Nephron (organoid): ENCODE data around the gene BTNL9.

Experiments used
- H3K27ac Mint-ChIP-seq, 3 experiments: 2 replicates each; pipeline ENCODE4 v1.8.0; 2020; ENCODE audit warnings: mixed read lengths in 3 of 3, mild to moderate bottlenecking in 2 of 3, moderate library complexity in 1 of 3
- H3K27me3 Mint-ChIP-seq: 2 replicates; pipeline ENCODE4 v1.8.0; 2021; ENCODE audit warnings: low read depth, mild to moderate bottlenecking, moderate library complexity, mixed read lengths
- H3K36me3 Mint-ChIP-seq: 2 replicates; pipeline ENCODE4 v1.8.0; 2020; ENCODE audit warnings: low read depth, mixed read lengths
- H3K4me1 Mint-ChIP-seq: 2 replicates; pipeline ENCODE4 v1.8.0; 2020; ENCODE audit warnings: mixed read lengths
- H3K4me3 Mint-ChIP-seq, 3 experiments: 2 replicates each; pipeline ENCODE4 v1.8.0; 2020; ENCODE audit warnings: mild to moderate bottlenecking in 3 of 3, mixed read lengths in 3 of 3, moderate library complexity in 2 of 3
- H3K9me3 Mint-ChIP-seq: 2 replicates; pipeline ENCODE4 v1.8.0; 2020; ENCODE audit warnings: mixed read lengths
- CTCF ChIP-seq, 3 experiments: fragments of 200-600 bp; sonication (generic); IDR thresholded peaks; one replicate each; pipeline ENCODE4 v1.5.0; 2021; ENCODE audit warnings: antibody characterized with exemption in 3 of 3; ENCODE audit not compliant: unreplicated experiment in 3 of 3

The BTNL9 gene

DNA sequence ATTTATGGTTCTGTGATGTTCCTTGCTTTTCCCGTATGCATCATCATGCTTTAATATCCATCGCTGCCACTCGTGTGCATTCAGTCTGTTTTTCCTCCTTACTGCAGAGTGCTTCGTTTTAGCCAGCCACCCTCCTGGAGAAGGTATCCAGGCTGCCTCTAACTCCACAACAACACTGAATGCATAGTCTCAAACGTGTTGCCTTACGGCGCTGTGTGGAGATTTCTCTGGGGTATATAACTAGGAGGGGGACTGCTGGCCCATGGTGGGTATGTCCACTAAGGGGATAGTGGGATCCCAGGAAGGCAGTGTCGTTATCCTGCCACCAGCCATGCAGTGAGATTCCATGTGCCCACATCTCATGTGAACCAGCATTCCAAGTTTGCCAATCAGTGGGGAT, 16.4 kb downstream of the BTNL9 start:
- H3K36me3 Mint-ChIP-seq = no peaks in the 10 kb centered on the region
- H3K9me3 Mint-ChIP-seq = peaks cover 2% of the 10 kb centered on the region
- H3K4me1 Mint-ChIP-seq = peaks cover 21% of the 10 kb centered on the region
- no peak for TF ChIP-seq CTCF (IDR thresholded peaks at IDR 0.05; ENCODE audit: unreplicated experiment in 3 of 3)
- H3K27ac Mint-ChIP-seq = no peak overlapping the region
- peak overlapping the region in 1 of 3 experiments; percentile 60 for H3K4me3 Mint-ChIP-seq
- peaks cover 97% of the 10 kb centered on the region for H3K27me3 Mint-ChIP-seq

- Mint-ChIP-seq H3K36me3 (peaks cover 5% of the 10 kb centered on the region), H3K27me3 (peaks cover 97% of the 10 kb centered on the region), H3K9me3 (peaks cover 10% of the 10 kb centered on the region), H3K27ac (no peak overlapping the region), H3K4me3 (no peak overlapping the region), H3K4me1 (peaks cover 12% of the 10 kb centered on the region)
- no peak for TF ChIP-seq CTCF (IDR thresholded peaks at IDR 0.05; ENCODE audit: unreplicated experiment in 3 of 3)
Measured at GRCh38 chr5:181058321-181058720, 18.3 kb downstream of the BTNL9 start.

GRCh38 chr5:181058786-181059296, 18.8 kb downstream of the BTNL9 start:
- H3K9me3 Mint-ChIP-seq = peaks cover 12% of the 10 kb centered on the region
- H3K27ac Mint-ChIP-seq = no peak overlapping the region
- H3K4me1 Mint-ChIP-seq = peaks cover 7% of the 10 kb centered on the region
- peaks cover 96% of the 10 kb centered on the region for H3K27me3 Mint-ChIP-seq
- no peak for TF ChIP-seq CTCF (IDR thresholded peaks at IDR 0.05; ENCODE audit: unreplicated experiment in 3 of 3)
- peak overlapping the region in 2 of 3 experiments; percentile 46 to 50 for H3K4me3 Mint-ChIP-seq
- H3K36me3 Mint-ChIP-seq = peaks cover 5% of the 10 kb centered on the region

- Mint-ChIP-seq H3K27ac (no peak overlapping the region), H3K27me3 (peaks cover 93% of the 10 kb centered on the region), H3K4me3 (peak overlapping the region in 1 of 3 experiments; percentile 50), H3K4me1 (no peaks in the 10 kb centered on the region), H3K9me3 (peaks cover 12% of the 10 kb centered on the region), H3K36me3 (peaks cover 5% of the 10 kb centered on the region)
- no peak for TF ChIP-seq CTCF (IDR thresholded peaks at IDR 0.05; ENCODE audit: unreplicated experiment in 3 of 3)
Measured at GRCh38 chr5:181059297-181060230, 19.5 kb downstream of the BTNL9 start.

DNA sequence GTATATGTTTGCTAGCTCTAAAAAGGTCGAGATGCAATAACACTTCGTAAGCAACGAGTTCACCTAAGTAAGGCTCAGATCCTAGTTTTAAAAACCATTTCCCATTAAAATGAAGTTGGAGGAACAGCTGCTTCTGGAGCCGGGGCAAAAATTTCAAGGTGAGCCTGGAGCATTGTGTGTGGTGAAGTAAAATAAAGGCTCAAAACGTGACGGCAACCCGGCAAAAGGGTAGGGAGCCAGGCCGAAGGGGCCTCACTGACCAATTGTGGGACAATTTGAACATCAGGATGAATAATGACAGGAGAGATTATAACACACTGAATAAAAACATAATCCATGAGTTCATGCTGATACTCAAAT, 20.1 kb downstream of the BTNL9 start:
- no peaks in the 10 kb centered on the region for H3K4me1 Mint-ChIP-seq
- H3K9me3 Mint-ChIP-seq = peaks cover 12% of the 10 kb centered on the region
- peaks cover 93% of the 10 kb centered on the region for H3K27me3 Mint-ChIP-seq
- H3K4me3 Mint-ChIP-seq = no peak overlapping the region
- TF ChIP-seq CTCF (IDR thresholded peaks at IDR 0.05; ENCODE audit: unreplicated experiment in 3 of 3) = no peak
- H3K36me3 Mint-ChIP-seq = peaks cover 5% of the 10 kb centered on the region
- H3K27ac Mint-ChIP-seq = no peak overlapping the region
